Heart left ventricle (tissue), 16 donors: ENCODE results near the gene CAMTA1. TPM values are rescaled to one million over a fixed set of nuclear protein-coding genes. Genes with fewer than 3 reads are reported as not detected.

Source experiments
- ATAC-seq, 4 donors: fragments of 200-7000 bp; cut with Tn5 transposase; one replicate each; pipeline ENCODE4 v1.9.1; 2020 to 2022; ENCODE audit warnings: moderate library complexity in 4 of 4, mild to moderate bottlenecking in 3 of 4, moderate number of reproducible peaks in 1 of 4
- DNase-seq, 5 donors: peaks; one replicate each; pipeline ENCODE4 v3.0.0-alpha.2; 2020
- H3K27ac ChIP-seq, 12 donors: fragments of 200-600 bp; sonication (generic) in 4 of 12; one replicate each; pipeline versions ENCODE4 v1.5.0 to v1.8.0; 2016 to 2022; ENCODE audit warnings: mild to moderate bottlenecking in 2 of 12
- H3K27me3 ChIP-seq, 9 donors: fragments of 200-600 bp; sonication (generic) in 2 of 9; one replicate each; pipeline versions ENCODE4 v1.5.1 to v1.8.0; 2016 to 2022; ENCODE audit warnings: mild to moderate bottlenecking in 3 of 9
- H3K36me3 ChIP-seq, 9 donors: fragments of 200-600 bp; sonication (generic) in 2 of 9; one replicate each; pipeline versions ENCODE4 v1.5.0 to v1.8.0; 2018 to 2022; ENCODE audit warnings: mild to moderate bottlenecking in 2 of 9
- H3K4me1 ChIP-seq, 12 donors: fragments of 200-600 bp; sonication (generic) in 4 of 12; one replicate each; pipeline versions ENCODE4 v1.5.0 to v1.8.0; 2016 to 2022; ENCODE audit warnings: mild to moderate bottlenecking in 3 of 12
- H3K4me3 ChIP-seq, 12 donors: fragments of 200-600 bp; sonication (generic) in 4 of 12; one replicate each; pipeline versions ENCODE4 v1.5.0 to v1.8.0; 2017 to 2022; ENCODE audit warnings: mild to moderate bottlenecking in 9 of 12, moderate library complexity in 4 of 12
- H3K9me3 ChIP-seq, 12 donors: fragments of 200-600 bp; sonication (generic) in 4 of 12; one replicate each; pipeline versions ENCODE4 v1.5.0 to v1.8.0; 2016 to 2022; ENCODE audit warnings: mild to moderate bottlenecking in 1 of 12
- POLR2A ChIP-seq, 2 donors: fragments of 450-650 bp; IDR thresholded peaks; one replicate each; pipeline ENCODE4 v1.6.1; 2017; ENCODE audit warnings: antibody characterized with exemption in 2 of 2, mild to moderate bottlenecking in 2 of 2, moderate library complexity in 2 of 2
- WGBS, 4 donors: extraction: QIAGEN DNeasy Blood & Tissue Kit in 2 of 4; methylation state at CpG; one replicate each; pipeline versions ENCODE4 v1.1.5 to v1.1.7; 2013 to 2018; 5-methylcytosine and 5-hydroxymethylcytosine counted together
- intact Hi-C, 10 donors: fragments of 100-400 bp; cut with DNase I; formaldehyde crosslinking; loops; one replicate each; pipeline versions ENCODE4 v1.11.1 to v1.14.2; 2022
- polyA plus RNA-seq, 2 donors: library from polyadenylated mRNA; stranded (reverse); fragments of 200-250 nt; gene quantifications; one replicate each; pipeline ENCODE4 v1.2.3, GENCODE V29; 2013
- total RNA-seq, 9 donors: library from RNA; depleted of rRNA in 2 of 9; stranded (reverse); fragments of >200 nt in 2 of 9; fragmentation: NEBNext Ultra II Directional in 3 of 9; extraction: Animal tissue kit (Norgen Biotek cat#: 25700) in 3 of 9; gene quantifications; one replicate each; pipeline versions ENCODE4 v1.1.0 to v1.2.4, GENCODE V29; 2016 to 2023
- TF ChIP-seq, protein P1 (sequence below), 12 donors: fragments of 200-600 bp; sonication (generic) in 4 of 12; IDR thresholded peaks; one replicate each; pipeline versions ENCODE4 v1.5.0 to v1.8.0; 2018 to 2022; ENCODE audit warnings: antibody characterized with exemption in 12 of 12, mild to moderate bottlenecking in 5 of 12
- donor health status: ischemic (EF 13 %, LVEDD 7.1; RV severe dilation, severe dysfunction).
- donor health status: healthy with polysubstance abuse.
- donor health status: DM: no; HTN: yes; CAD: no.
- donor health status: DM: no; HTN: no; CAD: no.
- donor health status: ischemic (EF 25% LVEDD 6.9; RV normal size, moderate dysfunction).
- donor health status: ischemic (EF 25% LVEDD 5.7; RV mildly dilated, moderate dysfunction).
- donor health status: healthy.
- donor health status: DM: yes; HTN: yes; CAD: no.
- donor health status: ischemic (EF 35%, LVEDD 5.7; RV mildly dilated, moderate dysfunction).
- donor health status: nonischemic (EF 11% LVEDD 7.7; RV severe dilation, severe dysfunction).
- donor health status: DM: yes; HTN: yes; CAD: no.
- donor health status: PGD.
- donor health status: ischemic (EF 29% LVEDD 5.4; RV normal size, mild dysfunction).
- donor health status: nonischemic (EF 23%, LVEDD 6.1; RV moderate dilation, normal function).

Gene CAMTA1
- total and polyA plus RNA-seq, 11 donors: 114 to 303 (median 137) TPM

- Histone ChIP-seq H3K36me3 (no peaks in the 10 kb centered on the region), H3K9me3 (peaks cover 0 to 16% (median 2%) of the 10 kb centered on the region in 12 donors), H3K27ac (no peak overlapping the region), H3K4me1 (no peaks in the 10 kb centered on the region), H3K4me3 (no peak overlapping the region), H3K27me3 (peaks cover 0 to 7% (median 0%) of the 10 kb centered on the region in 9 donors)
- TF ChIP-seq, protein P1, sequence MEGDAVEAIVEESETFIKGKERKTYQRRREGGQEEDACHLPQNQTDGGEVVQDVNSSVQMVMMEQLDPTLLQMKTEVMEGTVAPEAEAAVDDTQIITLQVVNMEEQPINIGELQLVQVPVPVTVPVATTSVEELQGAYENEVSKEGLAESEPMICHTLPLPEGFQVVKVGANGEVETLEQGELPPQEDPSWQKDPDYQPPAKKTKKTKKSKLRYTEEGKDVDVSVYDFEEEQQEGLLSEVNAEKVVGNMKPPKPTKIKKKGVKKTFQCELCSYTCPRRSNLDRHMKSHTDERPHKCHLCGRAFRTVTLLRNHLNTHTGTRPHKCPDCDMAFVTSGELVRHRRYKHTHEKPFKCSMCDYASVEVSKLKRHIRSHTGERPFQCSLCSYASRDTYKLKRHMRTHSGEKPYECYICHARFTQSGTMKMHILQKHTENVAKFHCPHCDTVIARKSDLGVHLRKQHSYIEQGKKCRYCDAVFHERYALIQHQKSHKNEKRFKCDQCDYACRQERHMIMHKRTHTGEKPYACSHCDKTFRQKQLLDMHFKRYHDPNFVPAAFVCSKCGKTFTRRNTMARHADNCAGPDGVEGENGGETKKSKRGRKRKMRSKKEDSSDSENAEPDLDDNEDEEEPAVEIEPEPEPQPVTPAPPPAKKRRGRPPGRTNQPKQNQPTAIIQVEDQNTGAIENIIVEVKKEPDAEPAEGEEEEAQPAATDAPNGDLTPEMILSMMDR (IDR thresholded peaks at IDR 0.05): no peak
- TF ChIP-seq POLR2A (IDR thresholded peaks at IDR 0.05): no peak
- 58 to 70% (median 66%) methylated on average over 13 to 17 of the region's 17 CpGs for WGBS, 4 donors
- DNase-seq: no peak
- intact Hi-C loops: no loop called here
- ATAC-seq: no peak
These were observed 299.1 kb downstream of the CAMTA1 start for GRCh38 chr1:7084232-7084894.

GRCh38 chr1:7085521-7085920 is 300.3 kb downstream of the CAMTA1 start:
- TF ChIP-seq, protein P1 (IDR thresholded peaks at IDR 0.05): no peak
- intact Hi-C loops: no loop called here
- peaks cover 0 to 7% (median 0%) of the 10 kb centered on the region in 9 donors for H3K27me3 ChIP-seq
- no peaks in the 10 kb centered on the region for H3K4me1 ChIP-seq
- H3K9me3 ChIP-seq: peaks cover 0 to 5% (median 0%) of the 10 kb centered on the region in 12 donors
- 82 to 85% (median 83%) methylated on average over 4 to 6 of the region's 6 CpGs for WGBS, 4 donors
- no peaks in the 10 kb centered on the region for H3K36me3 ChIP-seq
- H3K27ac ChIP-seq: no peak overlapping the region
- DNase-seq (no peak), ATAC-seq (no peak)
- H3K4me3 ChIP-seq: no peak overlapping the region

- DNase-seq (no peak), ATAC-seq (no peak)
- TF ChIP-seq, protein P1 (IDR thresholded peaks at IDR 0.05): no peak
- TF ChIP-seq POLR2A (IDR thresholded peaks at IDR 0.05): no peak
- intact Hi-C loops: no loop called here
- Histone ChIP-seq H3K36me3 (no peaks in the 10 kb centered on the region), H3K27me3 (peaks cover 0 to 7% (median 0%) of the 10 kb centered on the region in 9 donors), H3K27ac (no peak overlapping the region), H3K9me3 (no peaks in the 10 kb centered on the region), H3K4me1 (no peaks in the 10 kb centered on the region), H3K4me3 (no peak overlapping the region)
- WGBS, 4 donors: 63 to 82% (median 80%) methylated on average over 11 of the region's 11 CpGs
These were observed 300.9 kb downstream of the CAMTA1 start for GRCh38 chr1:7086106-7086505.

DNA sequence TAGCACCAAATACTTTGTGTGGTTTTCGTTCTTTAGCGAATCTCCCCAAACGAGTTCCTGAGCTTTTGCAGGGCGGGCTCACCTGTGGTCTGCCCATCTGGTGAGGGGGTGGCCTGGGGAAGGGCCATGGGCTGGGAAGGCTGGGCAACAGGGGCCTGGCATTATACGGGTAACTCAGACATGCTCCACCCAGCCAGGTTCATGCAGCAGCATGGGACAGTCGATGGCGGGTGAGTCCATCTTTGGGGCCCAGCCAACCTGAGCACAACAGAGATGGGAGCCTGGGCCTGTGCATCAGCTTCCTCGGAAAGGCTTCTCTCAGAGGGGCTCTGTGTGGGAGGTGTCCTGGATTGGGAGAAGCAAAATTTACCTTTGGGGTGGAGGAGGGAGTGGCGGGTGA is 302.6 kb downstream of the CAMTA1 start:
- Histone ChIP-seq H3K27me3 (peaks cover 0 to 7% (median 0%) of the 10 kb centered on the region in 9 donors), H3K4me3 (no peak overlapping the region), H3K27ac (no peak overlapping the region), H3K9me3 (no peaks in the 10 kb centered on the region), H3K4me1 (no peaks in the 10 kb centered on the region), H3K36me3 (no peaks in the 10 kb centered on the region)
- ATAC-seq: no peak
- 88 to 93% (median 92%) methylated on average over 9 of the region's 9 CpGs for WGBS, 4 donors
- intact Hi-C loops: no loop called here
- no peak for TF ChIP-seq POLR2A (IDR thresholded peaks at IDR 0.05)
- TF ChIP-seq, protein P1 (IDR thresholded peaks at IDR 0.05): no peak
- DNase-seq: no peak
